Measurements from ENCODE around the gene DCDC1. TPM values are rescaled to one million over a fixed set of nuclear protein-coding genes. Genes with fewer than 3 reads are reported as not detected.

Gene DCDC1
- polyA plus RNA-seq, 3 donors: 0.03 TPM; not detected in 2

DNA sequence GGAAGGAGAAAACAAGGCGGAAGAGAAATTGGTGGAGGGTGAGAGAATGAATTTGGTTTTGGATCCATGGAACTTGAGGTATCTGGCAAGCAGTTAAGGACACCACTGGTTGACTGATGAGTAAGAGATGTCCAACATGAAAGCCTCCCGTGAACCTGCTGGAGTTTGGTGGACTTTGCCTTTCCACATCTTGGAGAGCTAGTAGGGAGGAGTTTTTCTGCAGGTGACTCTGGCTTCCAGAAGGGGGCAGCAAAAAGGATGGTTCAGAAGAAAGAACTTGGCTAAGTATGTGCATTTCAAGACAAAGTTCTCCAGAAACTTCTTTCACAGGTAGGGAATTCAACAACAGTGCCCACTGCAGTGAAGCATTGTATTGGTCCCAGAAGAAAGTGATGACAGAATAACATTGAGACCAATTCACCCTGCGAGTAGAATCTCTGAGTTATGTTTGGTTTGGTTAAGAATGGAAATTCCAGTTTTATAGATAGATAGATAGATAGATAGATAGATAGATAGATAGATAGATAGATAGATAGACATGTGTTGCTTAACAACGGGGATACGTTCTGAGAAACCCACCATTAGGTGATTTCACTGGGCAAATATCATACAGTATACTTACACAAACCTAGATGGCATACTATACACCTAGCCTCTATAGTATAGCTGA, 28.5 kb downstream of the DCDC1 start:
- H3K27ac Mint-ChIP-seq: peak overlapping the region in 2 of 7 donors; percentile 8 to 31
- DNase-seq: no peak
- Histone ChIP-seq H3K9ac (ENCODE audit: insufficient read depth, low read length, poor library complexity, severe bottlenecking) (no peak overlapping the region), H3K27me3 (ENCODE audit: control insufficient read depth in 2 of 2, insufficient read depth in 2 of 2, low read length in 2 of 2) (no peaks in the 10 kb centered on the region), H3K4me3 (replicated peaks in 1 of 3; ENCODE audit: low read depth in 2 of 3, low read length in 3 of 3) (no peak overlapping the region), H3K9me3 (replicated peaks in 1 of 2; ENCODE audit: control insufficient read depth in 1 of 2, insufficient read depth in 1 of 2, low read length in 2 of 2) (no peaks in the 10 kb centered on the region), H3K4me1 (ENCODE audit: control insufficient read depth in 1 of 2, insufficient read depth in 2 of 2, low read length in 2 of 2) (no peaks in the 10 kb centered on the region), H3K4me2 (replicated peaks; ENCODE audit: extremely low read depth, low read length, poor library complexity, severe bottlenecking) (no peak overlapping the region), H3K27ac (ENCODE audit: low read depth in 1 of 2, low read length in 2 of 2) (no peak overlapping the region), H2AFZ (ENCODE audit: insufficient read depth, low read depth, low read length, poor library complexity, severe bottlenecking) (no peak overlapping the region), H3K79me2 (ENCODE audit: insufficient read depth, low read length) (no peaks in the 10 kb centered on the region), H3K36me3 (replicated peaks in 1 of 2; ENCODE audit: control insufficient read depth in 1 of 2, insufficient read depth in 2 of 2, low read length in 2 of 2) (no peaks in the 10 kb centered on the region), H4K20me1 (ENCODE audit: insufficient read depth, low read length) (no peaks in the 10 kb centered on the region)
- H3K9me3 Mint-ChIP-seq: peaks cover 0 to 2% (median 0%) of the 10 kb centered on the region in 7 donors
- WGBS (ENCODE audit: insufficient coverage): 82% methylated on average over 3 of the region's 5 CpGs
- H3K36me3 Mint-ChIP-seq: no peaks in the 10 kb centered on the region
- TF ChIP-seq, protein P1, sequence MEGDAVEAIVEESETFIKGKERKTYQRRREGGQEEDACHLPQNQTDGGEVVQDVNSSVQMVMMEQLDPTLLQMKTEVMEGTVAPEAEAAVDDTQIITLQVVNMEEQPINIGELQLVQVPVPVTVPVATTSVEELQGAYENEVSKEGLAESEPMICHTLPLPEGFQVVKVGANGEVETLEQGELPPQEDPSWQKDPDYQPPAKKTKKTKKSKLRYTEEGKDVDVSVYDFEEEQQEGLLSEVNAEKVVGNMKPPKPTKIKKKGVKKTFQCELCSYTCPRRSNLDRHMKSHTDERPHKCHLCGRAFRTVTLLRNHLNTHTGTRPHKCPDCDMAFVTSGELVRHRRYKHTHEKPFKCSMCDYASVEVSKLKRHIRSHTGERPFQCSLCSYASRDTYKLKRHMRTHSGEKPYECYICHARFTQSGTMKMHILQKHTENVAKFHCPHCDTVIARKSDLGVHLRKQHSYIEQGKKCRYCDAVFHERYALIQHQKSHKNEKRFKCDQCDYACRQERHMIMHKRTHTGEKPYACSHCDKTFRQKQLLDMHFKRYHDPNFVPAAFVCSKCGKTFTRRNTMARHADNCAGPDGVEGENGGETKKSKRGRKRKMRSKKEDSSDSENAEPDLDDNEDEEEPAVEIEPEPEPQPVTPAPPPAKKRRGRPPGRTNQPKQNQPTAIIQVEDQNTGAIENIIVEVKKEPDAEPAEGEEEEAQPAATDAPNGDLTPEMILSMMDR (IDR thresholded peaks at IDR 0.05): peak; percentile 52
- no peak overlapping the region for H3K4me3 Mint-ChIP-seq
- H3K27me3 Mint-ChIP-seq (ENCODE audit: low read depth in 3 of 3): peaks cover 2 to 3% (median 2%) of the 10 kb centered on the region in 3 donors
- no peaks in the 10 kb centered on the region for H3K4me1 Mint-ChIP-seq
- intact Hi-C loops (cut with micrococcal nuclease): no loop called here

DNA sequence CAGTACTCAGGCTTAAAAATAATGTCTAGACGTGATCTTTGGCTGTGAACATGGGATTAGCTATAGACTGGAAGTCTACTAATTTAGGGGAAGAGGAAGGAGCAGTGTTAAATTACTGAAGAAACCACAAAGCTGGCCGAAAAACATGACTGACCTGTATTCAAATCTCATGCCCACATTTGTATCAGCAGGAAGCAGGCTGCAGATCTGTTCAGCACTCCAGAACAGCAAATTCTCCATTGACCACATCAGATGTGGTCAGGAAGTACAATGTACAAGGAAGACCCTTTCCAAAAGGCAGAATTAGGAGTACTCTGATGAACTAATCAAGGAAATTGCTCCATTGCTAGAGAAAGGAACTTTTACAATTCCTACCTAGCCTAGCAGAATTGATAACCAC, 31.7 kb downstream of the DCDC1 start:
- Mint-ChIP-seq H3K4me1 (no peaks in the 10 kb centered on the region), H3K9me3 (peaks cover 0 to 14% (median 8%) of the 10 kb centered on the region in 7 donors), H3K27me3 (ENCODE audit: low read depth in 3 of 3) (peaks cover 0 to 2% (median 0%) of the 10 kb centered on the region in 3 donors), H3K27ac (no peak overlapping the region), H3K4me3 (no peak overlapping the region), H3K36me3 (no peaks in the 10 kb centered on the region)
- TF ChIP-seq, protein P1 (IDR thresholded peaks at IDR 0.05): no peak
- H3K9ac ChIP-seq (ENCODE audit: insufficient read depth, low read length, poor library complexity, severe bottlenecking): no peak overlapping the region
- intact Hi-C loops (cut with micrococcal nuclease): no loop called here
- no peaks in the 10 kb centered on the region for H3K4me1 ChIP-seq (ENCODE audit: control insufficient read depth in 1 of 2, insufficient read depth in 2 of 2, low read length in 2 of 2)
- no peak for DNase-seq
- H3K4me2 ChIP-seq (replicated peaks; ENCODE audit: extremely low read depth, low read length, poor library complexity, severe bottlenecking): no peak overlapping the region
- H2AFZ ChIP-seq (ENCODE audit: insufficient read depth, low read depth, low read length, poor library complexity, severe bottlenecking): no peak overlapping the region
- no peak overlapping the region for H3K27ac ChIP-seq (ENCODE audit: low read depth in 1 of 2, low read length in 2 of 2)
- no peaks in the 10 kb centered on the region for H3K27me3 ChIP-seq (ENCODE audit: control insufficient read depth in 2 of 2, insufficient read depth in 2 of 2, low read length in 2 of 2)
- no peaks in the 10 kb centered on the region for H3K79me2 ChIP-seq (ENCODE audit: insufficient read depth, low read length)
- WGBS (ENCODE audit: insufficient coverage): no CpG with 5 or more reads among the region's 2 CpGs
- no peaks in the 10 kb centered on the region for H4K20me1 ChIP-seq (ENCODE audit: insufficient read depth, low read length)
- H3K36me3 ChIP-seq (replicated peaks in 1 of 2; ENCODE audit: control insufficient read depth in 1 of 2, insufficient read depth in 2 of 2, low read length in 2 of 2): no peaks in the 10 kb centered on the region
- H3K9me3 ChIP-seq (replicated peaks in 1 of 2; ENCODE audit: control insufficient read depth in 1 of 2, insufficient read depth in 1 of 2, low read length in 2 of 2): peaks cover 7 to 9% of the 10 kb centered on the region in 2 donors
- no peak overlapping the region for H3K4me3 ChIP-seq (replicated peaks in 1 of 3; ENCODE audit: low read depth in 2 of 3, low read length in 3 of 3)

Measured in CD14-positive monocyte (primary cell).